Stimulated activated naive CD4-positive, alpha-beta T cell treated with Interleukin-2 at 50 U/mL for 16 hours (primary cell): ENCODE data around the gene KCNB1.
"Not testable (repeated sequence)": the region's sequence is repeated elsewhere in the genome, so short reads cannot be mapped to it uniquely, and the experiment has no call there.

Source experiments
- DNase-seq: peaks from one replicate; lab custom pipeline; 2025; lab: John Stamatoyannopoulos, UW

The KCNB1 gene

DNA sequence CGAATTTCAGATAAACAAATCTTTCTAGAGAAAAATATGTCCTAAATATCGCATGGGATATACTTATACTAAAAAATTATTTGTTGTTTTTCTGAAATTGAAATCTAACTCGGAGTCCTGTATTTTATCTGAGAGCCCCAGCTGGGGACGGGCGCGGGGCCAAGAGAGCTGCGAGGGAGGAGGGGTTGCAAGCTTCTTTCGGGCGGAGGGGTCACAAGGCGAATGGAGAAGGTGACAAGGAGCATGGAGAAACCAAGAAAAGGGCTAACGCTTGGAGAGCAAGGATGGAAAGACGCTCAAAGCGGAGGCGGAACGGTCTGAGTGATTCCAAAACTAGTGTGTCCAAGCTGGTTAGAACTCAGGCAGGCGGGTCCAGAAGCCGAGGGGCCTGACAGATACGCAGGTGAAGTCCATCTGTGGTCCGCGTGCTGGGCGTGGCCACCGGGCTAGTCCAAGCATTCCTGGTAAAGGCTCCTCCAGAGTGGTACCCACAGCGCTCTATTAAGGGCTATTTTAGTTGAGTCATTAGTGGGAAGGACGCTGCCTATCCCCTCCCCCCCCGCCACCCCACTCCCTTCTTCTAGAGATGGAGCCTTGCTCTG lies 163.2 kb downstream of the KCNB1 start:
- no peak for DNase-seq

DNA sequence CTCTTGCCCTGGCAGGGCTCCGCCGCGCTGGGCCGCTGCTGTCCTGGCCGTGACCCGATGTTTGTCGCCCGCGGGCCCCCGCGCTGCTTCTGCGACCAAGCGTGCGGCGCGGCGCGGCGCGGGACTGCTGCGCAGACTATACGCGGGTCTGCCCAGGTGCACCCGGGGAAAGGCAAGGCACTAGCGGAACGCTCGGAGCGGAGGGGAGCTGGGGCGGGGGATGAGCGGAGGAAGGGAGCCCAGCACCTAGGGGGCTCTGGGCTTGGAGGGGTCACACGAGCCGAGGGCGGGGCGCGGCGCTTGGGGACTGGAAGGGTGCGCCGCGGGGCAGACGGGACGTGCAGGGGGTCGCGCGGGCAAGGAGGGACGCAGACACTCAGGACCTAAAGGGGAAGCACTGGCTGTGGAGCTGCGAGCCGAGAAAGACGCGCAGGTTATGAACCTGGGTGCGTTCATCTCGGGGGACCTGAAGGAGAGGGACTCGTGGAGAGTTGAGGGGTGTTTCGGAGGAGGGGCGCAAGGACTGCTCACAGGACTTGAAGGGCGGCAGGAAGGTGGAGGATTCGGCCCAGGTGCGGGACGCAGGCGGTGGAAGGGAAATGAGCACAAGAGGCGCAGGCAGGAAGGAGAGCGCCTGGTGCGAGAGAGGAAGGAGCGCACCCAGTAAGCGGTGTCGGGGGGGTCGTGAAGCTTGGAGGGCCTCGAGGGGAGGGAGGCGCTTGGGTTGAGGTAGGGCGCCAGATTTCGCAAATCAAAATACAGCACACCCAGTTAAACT lies 163.8 kb downstream of the KCNB1 start:
- no peak for DNase-seq

DNA sequence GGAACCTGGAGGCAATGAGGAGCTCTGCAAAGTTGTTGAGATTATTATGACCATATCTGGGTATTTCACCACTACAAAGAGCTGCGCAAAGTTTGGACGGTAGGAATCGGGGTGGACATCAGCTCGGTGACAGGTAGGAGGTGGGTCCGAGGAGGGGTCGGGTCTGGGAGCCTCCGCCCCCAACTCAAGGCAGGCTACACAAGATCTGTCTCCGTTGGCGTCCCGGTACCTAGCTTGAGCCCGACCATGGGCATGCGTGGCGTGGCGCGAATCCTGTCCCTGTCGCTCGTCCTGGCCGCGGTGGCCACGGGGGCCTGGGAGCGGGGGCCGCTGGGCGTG lies 164.4 kb downstream of the KCNB1 start:
- no peak for DNase-seq

DNA sequence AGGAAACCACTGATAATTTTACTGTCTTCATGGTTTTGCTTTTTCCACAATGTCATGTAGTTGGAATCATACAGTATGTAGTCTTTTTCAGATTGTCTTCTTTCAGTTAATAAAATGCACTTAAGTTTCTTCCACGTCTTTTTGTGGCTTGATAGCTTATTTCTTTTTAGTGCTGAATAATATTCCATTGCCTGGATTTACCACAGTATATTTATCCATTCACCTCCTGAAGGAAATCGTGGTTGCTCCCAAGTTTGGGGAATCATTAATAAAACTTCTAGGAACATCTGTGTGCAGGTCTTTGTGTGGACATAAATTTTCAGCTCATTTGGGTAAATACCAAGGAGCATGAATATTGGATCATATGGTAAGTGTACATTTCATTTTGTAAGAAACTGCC lies 165.8 kb downstream of the KCNB1 start:
- no peak for DNase-seq

DNA sequence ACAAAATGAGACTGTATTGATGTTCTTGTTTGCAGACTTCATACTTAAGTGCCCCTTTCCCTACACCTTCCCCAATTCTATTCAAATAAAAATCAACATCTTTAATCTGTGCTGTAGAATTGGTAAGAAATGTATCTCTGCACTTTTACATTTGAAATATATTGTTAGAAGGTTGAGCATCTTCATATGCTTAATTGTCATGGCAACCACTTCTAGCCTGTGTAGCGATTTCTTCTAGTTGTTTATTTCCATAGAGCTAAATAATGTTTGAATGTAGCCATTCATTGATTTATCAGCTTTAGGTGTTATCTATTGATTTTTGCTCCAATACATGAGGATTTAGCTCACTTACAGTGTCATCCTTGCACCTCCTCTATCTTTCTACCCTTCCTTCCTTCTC lies 166.9 kb downstream of the KCNB1 start:
- DNase-seq, result no peak

DNA sequence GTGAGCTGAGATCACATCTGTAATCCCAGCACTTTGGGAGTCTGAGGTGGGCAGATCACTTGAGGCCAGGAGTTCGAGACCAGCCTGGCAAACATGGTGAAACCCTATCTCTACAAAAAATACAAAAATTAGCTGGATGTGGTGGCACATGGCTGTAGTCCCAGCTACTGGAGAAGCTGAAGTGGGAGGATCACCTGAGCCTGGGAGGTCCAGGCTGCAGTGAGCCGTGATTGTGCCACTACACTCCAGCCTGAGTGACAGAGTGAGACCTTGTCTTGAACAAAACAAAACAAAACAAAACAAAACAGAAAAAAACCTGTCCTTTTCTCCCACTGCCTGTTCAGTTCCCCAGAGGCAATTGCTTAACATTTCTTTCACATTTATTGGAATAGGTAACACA lies 168.4 kb downstream of the KCNB1 start:
- DNase-seq, result not testable (repeated sequence)
